HL-60 (cell line): ENCODE data around the gene SORBS2.

Experiments used
- CTCF ChIP-seq: IDR thresholded peaks from one replicate; pipeline ENCODE4 v1.5.1; 2011; ENCODE audit warnings: low read length, control low read depth, inconsistent platforms; ENCODE audit not compliant: insufficient read depth
- SPI1 ChIP-seq: IDR thresholded peaks from 2 replicates; pipeline ENCODE4 v1.6.1; 2012; ENCODE audit warnings: low read depth, mild to moderate bottlenecking, borderline replicate concordance

DNA sequence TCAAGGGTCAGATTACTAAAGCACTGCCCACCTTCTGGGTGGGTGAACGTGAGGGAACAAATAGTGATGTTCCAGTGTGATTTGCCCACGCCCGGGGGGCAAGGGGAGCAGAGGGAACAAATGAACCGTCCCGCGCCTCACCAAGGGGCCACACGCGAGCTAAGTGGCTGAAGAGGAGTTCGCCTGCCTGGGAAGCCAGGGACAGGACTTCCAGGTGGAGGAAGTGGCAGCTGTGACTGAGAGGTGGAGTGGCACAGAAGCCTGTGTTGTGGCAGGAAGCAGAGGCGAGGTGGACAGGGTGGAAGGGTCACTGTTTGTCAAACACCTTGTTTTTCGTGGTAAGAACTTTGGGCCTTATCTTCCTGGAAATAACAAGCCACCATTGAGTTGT, 9.0 kb upstream of the SORBS2 start:
- TF ChIP-seq CTCF (no peak), SPI1 (no peak)
